Measurements from ENCODE around the gene SERPINE1.

DNA sequence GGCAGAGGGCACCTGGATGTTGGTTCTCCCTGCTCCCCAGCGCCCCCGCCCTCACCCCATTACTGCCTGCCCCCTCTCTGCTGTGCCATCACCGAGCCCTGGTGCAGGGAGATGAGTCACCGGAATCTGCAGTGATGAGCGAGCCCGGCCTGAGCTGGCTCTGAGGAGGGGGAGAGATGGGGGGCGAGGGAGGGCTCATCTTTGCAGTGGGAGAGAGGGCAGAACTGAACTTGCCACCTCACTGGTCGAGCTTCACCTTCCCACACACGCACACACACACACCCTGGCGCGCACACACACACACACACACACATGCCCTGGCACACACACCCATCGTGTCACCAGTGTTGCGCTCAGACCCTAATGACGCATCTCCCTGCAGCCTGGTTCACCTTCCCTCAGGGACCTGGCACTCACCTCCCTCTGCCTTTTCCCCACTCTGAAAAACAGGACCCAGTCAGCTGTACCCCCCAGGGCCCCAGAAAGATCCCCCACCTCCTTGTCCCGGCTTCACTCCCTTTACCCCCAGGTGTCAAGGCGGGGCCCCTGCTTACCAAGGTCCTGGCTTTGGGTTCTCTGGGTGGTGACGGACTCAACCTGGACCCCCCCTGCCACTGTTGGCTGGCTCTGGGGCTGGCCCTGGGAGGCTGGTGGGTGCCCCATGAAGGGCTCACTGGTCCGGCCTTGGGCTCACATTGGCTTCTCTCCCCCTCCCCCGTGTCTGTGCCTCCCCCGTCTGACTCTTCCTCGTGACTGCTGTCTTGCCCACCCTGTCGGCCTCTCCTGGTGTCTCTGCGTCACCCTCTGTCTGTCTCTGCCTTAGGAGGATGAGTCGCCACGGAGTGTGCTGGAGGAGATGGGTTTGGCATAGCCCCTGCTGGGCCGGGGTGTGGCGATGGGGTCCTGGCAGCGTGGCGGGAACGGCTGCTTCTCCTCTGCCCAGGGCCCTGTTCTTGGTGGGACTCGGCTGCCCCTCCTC lies 33.1 kb downstream of the SERPINE1 start:
- TF ChIP-seq, protein P1, sequence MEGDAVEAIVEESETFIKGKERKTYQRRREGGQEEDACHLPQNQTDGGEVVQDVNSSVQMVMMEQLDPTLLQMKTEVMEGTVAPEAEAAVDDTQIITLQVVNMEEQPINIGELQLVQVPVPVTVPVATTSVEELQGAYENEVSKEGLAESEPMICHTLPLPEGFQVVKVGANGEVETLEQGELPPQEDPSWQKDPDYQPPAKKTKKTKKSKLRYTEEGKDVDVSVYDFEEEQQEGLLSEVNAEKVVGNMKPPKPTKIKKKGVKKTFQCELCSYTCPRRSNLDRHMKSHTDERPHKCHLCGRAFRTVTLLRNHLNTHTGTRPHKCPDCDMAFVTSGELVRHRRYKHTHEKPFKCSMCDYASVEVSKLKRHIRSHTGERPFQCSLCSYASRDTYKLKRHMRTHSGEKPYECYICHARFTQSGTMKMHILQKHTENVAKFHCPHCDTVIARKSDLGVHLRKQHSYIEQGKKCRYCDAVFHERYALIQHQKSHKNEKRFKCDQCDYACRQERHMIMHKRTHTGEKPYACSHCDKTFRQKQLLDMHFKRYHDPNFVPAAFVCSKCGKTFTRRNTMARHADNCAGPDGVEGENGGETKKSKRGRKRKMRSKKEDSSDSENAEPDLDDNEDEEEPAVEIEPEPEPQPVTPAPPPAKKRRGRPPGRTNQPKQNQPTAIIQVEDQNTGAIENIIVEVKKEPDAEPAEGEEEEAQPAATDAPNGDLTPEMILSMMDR (IDR thresholded peaks at IDR 0.05) = no peak
- TF ChIP-seq POLR2AphosphoS5 (IDR thresholded peaks at IDR 0.05) = no peak
- no peak for TF ChIP-seq POLR2A (IDR thresholded peaks at IDR 0.05)
- TF ChIP-seq EP300 (IDR thresholded peaks at IDR 0.05; ENCODE audit: low read depth) = no peak

All from transverse colon (tissue), 4 donors.